ENCODE measurements around the gene MAP6. TPM values are rescaled to one million over a fixed set of nuclear protein-coding genes. Genes with fewer than 3 reads are reported as not detected.

The MAP6 gene
- total RNA-seq, 1 experiment from 2014 or later = not detected

DNA sequence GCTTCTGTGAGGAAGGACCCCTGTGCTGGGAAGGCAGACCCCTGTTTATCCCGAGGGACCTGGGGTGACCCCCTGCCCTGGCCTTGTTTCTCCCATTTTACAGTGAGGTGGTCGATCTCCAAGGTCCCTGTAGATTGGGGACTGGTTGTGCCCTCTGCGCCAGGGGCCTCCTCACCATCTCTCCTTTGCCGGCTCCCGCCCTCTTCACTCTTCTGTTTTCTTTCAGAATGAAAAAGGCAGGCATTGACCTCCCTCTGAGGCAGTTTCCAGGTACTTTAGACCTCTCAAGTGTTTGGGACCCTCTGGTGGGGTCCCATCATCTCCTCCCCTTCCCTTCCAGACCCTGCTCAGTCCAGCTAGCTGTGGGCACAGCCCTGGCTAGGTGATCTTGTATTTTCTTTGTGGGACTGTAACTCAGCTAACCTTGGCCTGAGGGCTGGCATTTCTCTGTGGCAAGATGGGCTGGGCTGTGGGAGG, 105.3 kb downstream of the MAP6 start:
- ChIA-PET CTCF (interaction anchor here (1.0 kb wide), 1 partner anchor 11 kb away, joined by 4 read pairs; no protein-coding TSS in a partner anchor), POLR2A (ENCODE audit: unreplicated experiment) (no interaction called here)
- peaks cover 50% of the 10 kb centered on the region for H4K20me1 ChIP-seq (ENCODE audit: insufficient read depth)
- peaks cover 22% of the 10 kb centered on the region for H3K36me3 ChIP-seq (ENCODE audit: low read depth)
- H3K9me2 ChIP-seq (ENCODE audit: insufficient read depth) = no peaks in the 10 kb centered on the region
- H3K4me2 ChIP-seq = peak overlapping the region; percentile 85
- no peak for DNase-seq
- no peak overlapping the region for H3K27ac ChIP-seq
- no TSS peak for BruUV-seq (replicated peaks)
- H3K79me2 ChIP-seq (ENCODE audit: low read depth) = peaks cover 65% of the 10 kb centered on the region
- intact Hi-C loops (cut with micrococcal nuclease; ENCODE audit: unreplicated experiment) = no loop called here
- peak overlapping the region; percentile 94 for H2AFZ ChIP-seq
- peaks cover 43% of the 10 kb centered on the region for H3K4me1 ChIP-seq (replicated peaks; ENCODE audit: insufficient read depth)
- TF ChIP-seq, protein P1, sequence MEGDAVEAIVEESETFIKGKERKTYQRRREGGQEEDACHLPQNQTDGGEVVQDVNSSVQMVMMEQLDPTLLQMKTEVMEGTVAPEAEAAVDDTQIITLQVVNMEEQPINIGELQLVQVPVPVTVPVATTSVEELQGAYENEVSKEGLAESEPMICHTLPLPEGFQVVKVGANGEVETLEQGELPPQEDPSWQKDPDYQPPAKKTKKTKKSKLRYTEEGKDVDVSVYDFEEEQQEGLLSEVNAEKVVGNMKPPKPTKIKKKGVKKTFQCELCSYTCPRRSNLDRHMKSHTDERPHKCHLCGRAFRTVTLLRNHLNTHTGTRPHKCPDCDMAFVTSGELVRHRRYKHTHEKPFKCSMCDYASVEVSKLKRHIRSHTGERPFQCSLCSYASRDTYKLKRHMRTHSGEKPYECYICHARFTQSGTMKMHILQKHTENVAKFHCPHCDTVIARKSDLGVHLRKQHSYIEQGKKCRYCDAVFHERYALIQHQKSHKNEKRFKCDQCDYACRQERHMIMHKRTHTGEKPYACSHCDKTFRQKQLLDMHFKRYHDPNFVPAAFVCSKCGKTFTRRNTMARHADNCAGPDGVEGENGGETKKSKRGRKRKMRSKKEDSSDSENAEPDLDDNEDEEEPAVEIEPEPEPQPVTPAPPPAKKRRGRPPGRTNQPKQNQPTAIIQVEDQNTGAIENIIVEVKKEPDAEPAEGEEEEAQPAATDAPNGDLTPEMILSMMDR (conservative IDR thresholded peaks at IDR 0.05) = no peak
- H3K27me3 ChIP-seq (ENCODE audit: insufficient read depth, low read depth) = no peaks in the 10 kb centered on the region
- peak overlapping the region; percentile 85 for H3K4me3 ChIP-seq
- no peaks in the 10 kb centered on the region for H3K9me3 ChIP-seq (ENCODE audit: insufficient read depth, low read depth)
- H3F3A ChIP-seq (ENCODE audit: insufficient read depth, low read depth) = peaks cover 30% of the 10 kb centered on the region; the same call in 1 of the 2 replicates

DNA sequence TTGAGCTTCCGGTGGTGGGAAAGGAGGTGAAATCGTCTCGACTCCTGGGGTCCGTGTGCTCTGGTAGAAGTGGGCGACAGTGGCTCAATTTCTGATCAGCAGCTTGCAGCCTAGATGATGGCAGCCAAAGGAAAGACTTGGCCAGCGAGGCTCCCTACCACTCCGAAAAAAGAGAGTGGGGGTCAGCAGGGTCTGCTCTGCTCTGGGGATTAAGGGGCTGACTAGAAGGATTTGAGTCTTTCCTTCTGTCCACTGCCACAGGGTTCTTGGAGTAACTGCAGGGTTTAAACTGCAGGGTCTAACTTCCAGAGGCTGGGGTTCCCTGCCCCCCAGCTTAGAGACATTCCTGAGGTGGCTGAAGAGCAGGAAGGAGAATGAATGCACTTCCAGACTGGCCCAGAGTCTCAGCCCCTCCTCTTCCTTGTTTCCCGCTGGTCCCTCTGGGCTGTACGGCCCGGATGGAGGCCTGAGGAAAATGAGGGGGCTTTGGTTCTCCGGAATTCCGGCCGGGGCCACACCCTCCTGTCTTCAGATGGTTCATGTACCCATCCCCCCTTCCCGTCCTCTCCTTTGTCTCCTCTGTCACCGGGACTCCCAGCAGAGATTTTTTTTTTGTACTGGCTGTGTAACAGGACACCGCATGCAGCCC, 105.9 kb downstream of the MAP6 start:
- peak; percentile 39 to 51 for DNase-seq
- H3F3A ChIP-seq (ENCODE audit: insufficient read depth, low read depth) = peaks cover 27% of the 10 kb centered on the region; the same call in 1 of the 2 replicates
- peaks cover 45% of the 10 kb centered on the region for H3K4me1 ChIP-seq (replicated peaks; ENCODE audit: insufficient read depth)
- H3K36me3 ChIP-seq (ENCODE audit: low read depth) = peaks cover 16% of the 10 kb centered on the region
- CTCF ChIA-PET = no interaction called here
- H3K27ac ChIP-seq = peak overlapping the region; percentile 57
- peak overlapping the region; percentile 94 for H2AFZ ChIP-seq
- H3K4me3 ChIP-seq = peak overlapping the region; percentile 85
- no peaks in the 10 kb centered on the region for H3K9me3 ChIP-seq (ENCODE audit: insufficient read depth, low read depth)
- peaks cover 44% of the 10 kb centered on the region for H4K20me1 ChIP-seq (ENCODE audit: insufficient read depth)
- TF ChIP-seq EZH2 (IDR thresholded peaks at IDR 0.05; ENCODE audit: low read depth) = no peak
- TF ChIP-seq, protein P1 (conservative IDR thresholded peaks at IDR 0.05) = no peak
- H3K27me3 ChIP-seq (ENCODE audit: insufficient read depth, low read depth) = no peaks in the 10 kb centered on the region
- H3K9me2 ChIP-seq (ENCODE audit: insufficient read depth) = no peaks in the 10 kb centered on the region
- POLR2A ChIA-PET (ENCODE audit: unreplicated experiment) = interaction anchor here (0.6 to 0.7 kb wide), 7 partner anchors 9 to 926 kb away, joined by 3 to 7 read pairs (median 5); no protein-coding TSS in a partner anchor
- TSS peak; percentile 53 for BruUV-seq (replicated peaks)
- peaks cover 60% of the 10 kb centered on the region for H3K79me2 ChIP-seq (ENCODE audit: low read depth)
- intact Hi-C loops (cut with micrococcal nuclease; ENCODE audit: unreplicated experiment) = no loop called here
- peak overlapping the region; percentile 85 for H3K4me2 ChIP-seq

DNA sequence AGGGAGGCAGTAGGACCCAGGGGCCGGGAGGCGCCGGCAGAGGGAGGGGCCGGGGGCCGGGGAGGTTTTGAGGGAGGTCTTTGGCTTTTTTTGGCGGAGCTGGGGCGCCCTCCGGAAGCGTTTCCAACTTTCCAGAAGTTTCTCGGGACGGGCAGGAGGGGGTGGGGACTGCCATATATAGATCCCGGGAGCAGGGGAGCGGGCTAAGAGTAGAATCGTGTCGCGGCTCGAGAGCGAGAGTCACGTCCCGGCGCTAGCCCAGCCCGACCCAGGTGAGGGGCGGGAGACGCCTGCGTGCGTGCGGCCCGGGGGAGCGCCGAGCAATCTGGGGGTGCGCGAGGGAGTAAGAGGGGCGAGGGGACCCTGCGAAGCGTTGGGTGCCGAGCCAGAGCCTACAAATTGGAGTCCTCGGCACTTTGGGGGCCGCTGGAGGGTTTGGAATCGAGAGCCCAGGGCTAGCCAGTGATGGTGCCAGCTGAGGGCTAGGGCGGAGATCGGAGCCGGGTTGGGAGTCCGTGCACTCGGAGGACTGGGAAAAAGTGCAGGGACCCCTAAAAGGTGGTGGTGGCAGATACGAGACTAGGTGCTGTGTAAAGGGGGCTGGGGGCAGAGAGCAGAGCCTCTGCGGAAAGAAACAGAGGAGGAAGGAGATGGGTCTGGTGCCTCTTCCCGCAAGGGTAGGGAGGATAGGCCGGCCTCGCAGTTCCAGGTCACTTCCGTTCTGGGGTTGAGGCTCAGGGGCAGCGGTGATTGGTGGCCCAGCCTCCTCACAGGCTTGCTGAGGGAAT, 106.6 kb downstream of the MAP6 start, which contains the start of gene SERPINH1:
Gene SERPINH1, plus strand, starts transcription at position 206 of the 788 bp plus-strand sequence. CDS start 4,097 bp downstream, outside the sequence.
- Histone ChIP-seq H3K9me3 (ENCODE audit: insufficient read depth, low read depth) (no peaks in the 10 kb centered on the region), H4K20me1 (ENCODE audit: insufficient read depth) (peaks cover 37% of the 10 kb centered on the region), H3K9me2 (ENCODE audit: insufficient read depth) (no peaks in the 10 kb centered on the region), H3K27me3 (ENCODE audit: insufficient read depth, low read depth) (no peaks in the 10 kb centered on the region), H2AFZ (peak within 1 kb of the TSS; percentile 94), H3K27ac (peak within 1 kb of the TSS; percentile 57), H3K79me2 (ENCODE audit: low read depth) (peaks cover 53% of the 10 kb centered on the region), H3K4me2 (peak within 1 kb of the TSS; percentile 85), H3K4me1 (replicated peaks; ENCODE audit: insufficient read depth) (peaks cover 45% of the 10 kb centered on the region), H3F3A (ENCODE audit: insufficient read depth, low read depth) (peaks cover 23% of the 10 kb centered on the region; the same call in 1 of the 2 replicates), H3K4me3 (peak within 1 kb of the TSS; percentile 85), H3K36me3 (ENCODE audit: low read depth) (peaks cover 9% of the 10 kb centered on the region)
- intact Hi-C loops (cut with micrococcal nuclease; ENCODE audit: unreplicated experiment) = no loop called here
- DNase-seq = peak; percentile 79 to 81
- ChIA-PET POLR2A (ENCODE audit: unreplicated experiment) (interaction anchor here (0.6 to 0.7 kb wide), 7 partner anchors 8 to 926 kb away, joined by 3 to 7 read pairs (median 5); no protein-coding TSS in a partner anchor), CTCF (no interaction called here)
- TF ChIP-seq, protein P1 (conservative IDR thresholded peaks at IDR 0.05) = no peak
- no peak for TF ChIP-seq EZH2 (IDR thresholded peaks at IDR 0.05; ENCODE audit: low read depth)
- TSS peak; percentile 79 for BruUV-seq (replicated peaks)

Measured in PC-9 (cell line).